ENCODE measurements around the gene PLA2G4B. TPM values are rescaled to one million over a fixed set of nuclear protein-coding genes. Genes with fewer than 3 reads are reported as not detected.

Gene PLA2G4B
- total RNA-seq, 1 experiment from 2014 or later: 3.7 TPM

DNA sequence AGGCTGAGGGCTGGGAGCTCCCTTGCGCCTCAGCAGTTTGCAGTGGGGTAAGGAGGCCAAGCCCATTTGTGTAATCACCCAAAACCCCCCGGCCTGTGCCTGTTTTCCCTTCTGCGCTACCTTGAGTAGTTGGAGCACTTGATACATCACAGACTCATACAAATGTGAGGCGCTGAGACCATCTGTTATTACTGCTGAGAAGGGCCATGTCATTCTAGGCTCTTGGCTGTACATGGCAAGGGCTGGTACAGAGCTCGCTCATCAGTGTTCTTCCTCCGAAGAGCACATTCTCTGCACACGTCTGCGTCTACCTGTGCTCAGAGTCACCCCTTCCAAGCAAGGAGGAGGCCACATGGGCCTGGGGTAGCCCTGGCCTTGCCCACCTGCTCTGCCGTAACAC is 9.3 kb downstream of the PLA2G4B start:
- 0 out of 4 replicates have a peak, but pooled peaks cover 0 to 5% of the 10 kb centered on the region in 2 experiments for H3K4me1 Mint-ChIP-seq

More for the DNA sequence above, 9.3 kb downstream of the PLA2G4B start:
- Histone ChIP-seq H3K27me3 (ENCODE audit: insufficient read depth, low read length) (no peaks in the 10 kb centered on the region), H3T11ph (ENCODE audit: low read length) (no peak overlapping the region), H3K79me2 (ENCODE audit: insufficient read depth, low read length) (no peaks in the 10 kb centered on the region), H4K5ac (ENCODE audit: insufficient read length, low read depth, low read length) (no peak overlapping the region), H3K4ac (ENCODE audit: low read depth, low read length) (no peak overlapping the region), H3K9me3 (ENCODE audit: control insufficient read depth, low read depth, low read length) (no peaks in the 10 kb centered on the region), H3K27ac (ENCODE audit: insufficient read length, low read depth, low read length) (no peak overlapping the region), H3K79me1 (ENCODE audit: insufficient read depth, low read depth, low read length, poor library complexity, severe bottlenecking) (no peaks in the 10 kb centered on the region), H4K91ac (ENCODE audit: insufficient read length, low read depth, low read length) (no peak overlapping the region), H3K14ac (ENCODE audit: insufficient read depth, low read length) (no peak overlapping the region), H3K4me2 (ENCODE audit: insufficient read depth, insufficient read length, low read length) (no peak overlapping the region), H3K4me1 (ENCODE audit: insufficient read depth, low read length) (no peaks in the 10 kb centered on the region), H2AFZ (ENCODE audit: low read length) (no peak overlapping the region), H2BK12ac (ENCODE audit: insufficient read length, low read depth, low read length) (no peak overlapping the region), H2BK120ac (ENCODE audit: low read depth, low read length, poor library complexity, severe bottlenecking) (no peak overlapping the region), H2BK20ac (ENCODE audit: low read depth, low read length, poor library complexity, severe bottlenecking) (no peak overlapping the region), H2BK5ac (ENCODE audit: insufficient read length, low read length) (no peak overlapping the region), H3K23me2 (ENCODE audit: insufficient read length, low read depth, low read length, poor library complexity, severe bottlenecking) (peaks cover 3% of the 10 kb centered on the region), H3K23ac (ENCODE audit: insufficient read length, low read depth, low read length) (no peak overlapping the region), H2BK15ac (ENCODE audit: low read depth, low read length) (no peak overlapping the region), H3K9ac (ENCODE audit: extremely low read depth, insufficient read length, low read length) (no peak overlapping the region), H3K18ac (ENCODE audit: insufficient read length, low read depth, low read length) (no peak overlapping the region), H4K20me1 (ENCODE audit: control insufficient read depth, insufficient read depth, insufficient read length) (peaks cover 3% of the 10 kb centered on the region), H3K56ac (ENCODE audit: insufficient read length, low read depth, low read length) (no peak overlapping the region), H2AK5ac (ENCODE audit: insufficient read length, low read length) (no peak overlapping the region), H4K8ac (replicated peaks; ENCODE audit: insufficient read length, low read depth, low read length) (no peak overlapping the region)
- peaks cover 3 to 25% (median 21%) of the 10 kb centered on the region in 3 experiments; a peak in 6 of 7 replicates for H3K36me3 Mint-ChIP-seq (ENCODE audit: insufficient read depth in 1 of 3, low read depth in 3 of 3)
- DNase-seq: no peak
- H3K9me3 Mint-ChIP-seq: no peaks in the 10 kb centered on the region
- peak overlapping the region in 1 of 3 experiments; percentile 9; a peak in 2 of 7 replicates for H3K27ac Mint-ChIP-seq
- no CpG with 5 or more reads among the region's 9 CpGs for WGBS (ENCODE audit: extremely low coverage, insufficient read length, low lambda C conversion rate)
- no peak overlapping the region for H3K4me3 Mint-ChIP-seq
- TF ChIP-seq, protein P1, sequence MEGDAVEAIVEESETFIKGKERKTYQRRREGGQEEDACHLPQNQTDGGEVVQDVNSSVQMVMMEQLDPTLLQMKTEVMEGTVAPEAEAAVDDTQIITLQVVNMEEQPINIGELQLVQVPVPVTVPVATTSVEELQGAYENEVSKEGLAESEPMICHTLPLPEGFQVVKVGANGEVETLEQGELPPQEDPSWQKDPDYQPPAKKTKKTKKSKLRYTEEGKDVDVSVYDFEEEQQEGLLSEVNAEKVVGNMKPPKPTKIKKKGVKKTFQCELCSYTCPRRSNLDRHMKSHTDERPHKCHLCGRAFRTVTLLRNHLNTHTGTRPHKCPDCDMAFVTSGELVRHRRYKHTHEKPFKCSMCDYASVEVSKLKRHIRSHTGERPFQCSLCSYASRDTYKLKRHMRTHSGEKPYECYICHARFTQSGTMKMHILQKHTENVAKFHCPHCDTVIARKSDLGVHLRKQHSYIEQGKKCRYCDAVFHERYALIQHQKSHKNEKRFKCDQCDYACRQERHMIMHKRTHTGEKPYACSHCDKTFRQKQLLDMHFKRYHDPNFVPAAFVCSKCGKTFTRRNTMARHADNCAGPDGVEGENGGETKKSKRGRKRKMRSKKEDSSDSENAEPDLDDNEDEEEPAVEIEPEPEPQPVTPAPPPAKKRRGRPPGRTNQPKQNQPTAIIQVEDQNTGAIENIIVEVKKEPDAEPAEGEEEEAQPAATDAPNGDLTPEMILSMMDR (conservative IDR thresholded peaks at IDR 0.05): no peak
- peaks cover 3% of the 10 kb centered on the region for H3K27me3 Mint-ChIP-seq (ENCODE audit: low read depth)
